ENCODE data around the gene PLXNB1.

PLXNB1 gene

GRCh38 chr3:48428572-48429316, 1.1 kb downstream of the PLXNB1 start:
- Histone ChIP-seq H3K36me3 (ENCODE audit: insufficient read depth, low read length) (peaks cover 20% of the 10 kb centered on the region), H3K79me2 (ENCODE audit: insufficient read depth, low read length) (no peaks in the 10 kb centered on the region), H3K27me3 (ENCODE audit: insufficient read depth, low read length, poor library complexity) (peaks cover 19% of the 10 kb centered on the region), H4K20me1 (ENCODE audit: insufficient read depth, low read length) (peaks cover 5% of the 10 kb centered on the region), H3K4me2 (ENCODE audit: insufficient read depth, low read length) (peak overlapping the region; percentile 80), H2AFZ (ENCODE audit: low read depth, low read length) (peak overlapping the region; percentile 72), H3K27ac (ENCODE audit: low read length) (no peak overlapping the region; the same call in 1 of the 2 replicates), H3K4me3 (ENCODE audit: low read depth in 1 of 2, low read length in 2 of 2) (peak overlapping the region; percentile 26 to 62; a peak in 3 of 4 replicates), H3K4me1 (ENCODE audit: insufficient read depth, low read length) (peaks cover 26% of the 10 kb centered on the region), H3K9ac (ENCODE audit: low read depth, low read length) (peak overlapping the region; percentile 71), H3K9me3 (ENCODE audit: insufficient read depth, low read length, severe bottlenecking) (no peaks in the 10 kb centered on the region)
- ATAC-seq (ENCODE audit: insufficient read depth, low read depth) (no peak; the same call in none of the 3 replicates), DNase-seq (peak; percentile 29)
- TF ChIP-seq, protein P1, sequence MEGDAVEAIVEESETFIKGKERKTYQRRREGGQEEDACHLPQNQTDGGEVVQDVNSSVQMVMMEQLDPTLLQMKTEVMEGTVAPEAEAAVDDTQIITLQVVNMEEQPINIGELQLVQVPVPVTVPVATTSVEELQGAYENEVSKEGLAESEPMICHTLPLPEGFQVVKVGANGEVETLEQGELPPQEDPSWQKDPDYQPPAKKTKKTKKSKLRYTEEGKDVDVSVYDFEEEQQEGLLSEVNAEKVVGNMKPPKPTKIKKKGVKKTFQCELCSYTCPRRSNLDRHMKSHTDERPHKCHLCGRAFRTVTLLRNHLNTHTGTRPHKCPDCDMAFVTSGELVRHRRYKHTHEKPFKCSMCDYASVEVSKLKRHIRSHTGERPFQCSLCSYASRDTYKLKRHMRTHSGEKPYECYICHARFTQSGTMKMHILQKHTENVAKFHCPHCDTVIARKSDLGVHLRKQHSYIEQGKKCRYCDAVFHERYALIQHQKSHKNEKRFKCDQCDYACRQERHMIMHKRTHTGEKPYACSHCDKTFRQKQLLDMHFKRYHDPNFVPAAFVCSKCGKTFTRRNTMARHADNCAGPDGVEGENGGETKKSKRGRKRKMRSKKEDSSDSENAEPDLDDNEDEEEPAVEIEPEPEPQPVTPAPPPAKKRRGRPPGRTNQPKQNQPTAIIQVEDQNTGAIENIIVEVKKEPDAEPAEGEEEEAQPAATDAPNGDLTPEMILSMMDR (IDR thresholded peaks at IDR 0.05; ENCODE audit: borderline replicate concordance, extremely low read depth, low read length, poor library complexity, severe bottlenecking), result no peak
- peak; percentile 90 for TF ChIP-seq EZH2 (IDR thresholded peaks at IDR 0.05; ENCODE audit: borderline replicate concordance, low read depth, low read length, severe bottlenecking)

GRCh38 chr3:48428088-48428571, 1.8 kb downstream of the PLXNB1 start:
- Histone ChIP-seq H3K4me3 (ENCODE audit: low read depth in 1 of 2, low read length in 2 of 2) (peak overlapping the region in 1 of 2 experiments; percentile 62; a peak in 1 of 4 replicates), H3K9me3 (ENCODE audit: insufficient read depth, low read length, severe bottlenecking) (no peaks in the 10 kb centered on the region), H2AFZ (ENCODE audit: low read depth, low read length) (no peak overlapping the region), H3K36me3 (ENCODE audit: insufficient read depth, low read length) (peaks cover 13% of the 10 kb centered on the region), H4K20me1 (ENCODE audit: insufficient read depth, low read length) (peaks cover 7% of the 10 kb centered on the region), H3K9ac (ENCODE audit: low read depth, low read length) (0 out of 2 replicates have a peak overlapping the region, but pooled peaks have one; percentile 11), H3K27ac (ENCODE audit: low read length) (no peak overlapping the region), H3K27me3 (ENCODE audit: insufficient read depth, low read length, poor library complexity) (peaks cover 19% of the 10 kb centered on the region), H3K4me1 (ENCODE audit: insufficient read depth, low read length) (peaks cover 26% of the 10 kb centered on the region), H3K79me2 (ENCODE audit: insufficient read depth, low read length) (no peaks in the 10 kb centered on the region), H3K4me2 (ENCODE audit: insufficient read depth, low read length) (peak overlapping the region; percentile 80)
- ATAC-seq (ENCODE audit: insufficient read depth, low read depth) (no peak), DNase-seq (no peak)
- TF ChIP-seq EZH2 (IDR thresholded peaks at IDR 0.05; ENCODE audit: borderline replicate concordance, low read depth, low read length, severe bottlenecking), result no peak
- TF ChIP-seq, protein P1 (IDR thresholded peaks at IDR 0.05; ENCODE audit: borderline replicate concordance, extremely low read depth, low read length, poor library complexity, severe bottlenecking), result no peak

DNA sequence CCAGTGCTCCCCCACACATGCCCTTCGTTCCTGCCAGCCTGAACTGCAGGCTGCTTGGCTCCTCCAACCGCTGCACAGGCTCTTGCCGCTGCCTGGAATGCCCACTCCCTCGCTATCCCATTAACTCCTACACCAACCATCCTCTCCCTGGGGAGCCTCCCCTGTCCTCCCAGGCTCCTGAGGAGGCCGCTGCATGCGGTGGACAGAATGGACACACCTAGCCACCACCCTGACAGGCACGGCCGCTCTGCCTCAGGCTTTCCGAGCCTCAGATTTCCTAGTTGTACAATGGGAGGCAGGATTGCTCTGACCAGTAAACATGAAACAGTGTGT, 2.3 kb downstream of the PLXNB1 start:
- no peak overlapping the region for H2AFZ ChIP-seq (ENCODE audit: low read depth, low read length)
- no peak for ATAC-seq (ENCODE audit: insufficient read depth, low read depth)
- peaks cover 8% of the 10 kb centered on the region; the same call in 1 of the 2 replicates for H3K36me3 ChIP-seq (ENCODE audit: insufficient read depth, low read length)
- TF ChIP-seq, protein P1 (IDR thresholded peaks at IDR 0.05; ENCODE audit: borderline replicate concordance, extremely low read depth, low read length, poor library complexity, severe bottlenecking), result no peak
- no peak for TF ChIP-seq EZH2 (IDR thresholded peaks at IDR 0.05; ENCODE audit: borderline replicate concordance, low read depth, low read length, severe bottlenecking)
- no peak overlapping the region for H3K27ac ChIP-seq (ENCODE audit: low read length)
- H3K4me2 ChIP-seq (ENCODE audit: insufficient read depth, low read length), result peak overlapping the region; percentile 80; the same call in 1 of the 2 replicates
- H4K20me1 ChIP-seq (ENCODE audit: insufficient read depth, low read length), result peaks cover 7% of the 10 kb centered on the region
- no peak overlapping the region for H3K4me3 ChIP-seq (ENCODE audit: low read depth in 1 of 2, low read length in 2 of 2)
- no peak overlapping the region for H3K9ac ChIP-seq (ENCODE audit: low read depth, low read length)
- peaks cover 19% of the 10 kb centered on the region for H3K27me3 ChIP-seq (ENCODE audit: insufficient read depth, low read length, poor library complexity)
- no peaks in the 10 kb centered on the region for H3K9me3 ChIP-seq (ENCODE audit: insufficient read depth, low read length, severe bottlenecking)
- H3K4me1 ChIP-seq (ENCODE audit: insufficient read depth, low read length), result peaks cover 26% of the 10 kb centered on the region
- no peak for DNase-seq
- no peaks in the 10 kb centered on the region for H3K79me2 ChIP-seq (ENCODE audit: insufficient read depth, low read length)
